ENCODE data around the gene HOXC9.

DNA sequence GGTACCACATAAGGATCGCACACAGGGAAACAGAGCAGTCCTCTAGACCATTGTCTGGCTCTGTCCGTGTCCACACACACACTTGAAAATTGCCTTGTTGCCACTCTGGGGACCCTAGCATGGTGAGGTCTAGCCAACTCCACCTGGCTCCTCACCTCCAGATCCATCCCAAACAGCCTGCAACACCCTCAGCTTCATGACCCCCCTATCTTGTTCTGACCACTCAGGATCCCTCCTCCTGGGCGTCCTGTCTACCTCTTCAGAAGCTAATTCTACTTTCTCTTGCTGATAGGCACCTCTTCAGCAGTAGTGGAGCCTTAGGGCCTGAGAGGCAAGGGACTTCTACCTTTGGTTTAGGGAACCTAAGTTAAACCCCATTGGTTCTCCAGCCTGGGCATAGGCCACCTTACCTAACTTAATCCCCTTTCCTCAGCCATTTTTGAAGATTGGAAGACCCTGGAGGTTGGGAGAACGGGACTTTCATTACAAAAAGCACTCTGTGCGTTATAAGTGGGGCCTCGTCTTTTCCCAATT lies 32.2 kb downstream of the HOXC9 start:
- TF ChIP-seq POLR2A (IDR thresholded peaks at IDR 0.05; ENCODE audit: borderline replicate concordance, extremely low read depth, insufficient read depth, insufficient read length) = no peak
- TF ChIP-seq CTCF (IDR thresholded peaks at IDR 0.05 in 2 of 3, conservative IDR thresholded peaks at IDR 0.05 in 1 of 3; ENCODE audit: borderline replicate concordance in 1 of 3, insufficient read depth in 1 of 3, low read depth in 2 of 3, low read length in 2 of 3) = no peak
- no peak for TF ChIP-seq ZNF274 (IDR thresholded peaks at IDR 0.05; ENCODE audit: low read depth, low read length)
- no peak for TF ChIP-seq SP1 (IDR thresholded peaks at IDR 0.05; ENCODE audit: low read depth)
- no peak for TF ChIP-seq EGR1 (IDR thresholded peaks at IDR 0.05; ENCODE audit: low read depth)
- no peak for TF ChIP-seq POLR2AphosphoS5 (IDR thresholded peaks at IDR 0.05; ENCODE audit: low read depth, low read length)

Measured in HCT116 (cell line).